ENCODE results near the gene MIS18A.

GRCh38 chr21:32252136-32252535 lies 26.7 kb downstream of the MIS18A start:
- TF ChIP-seq MAX (IDR thresholded peaks at IDR 0.05), result no peak
- TF ChIP-seq YY1 (IDR thresholded peaks at IDR 0.05; ENCODE audit: low read depth), result no peak
- no peak for TF ChIP-seq TCF12 (IDR thresholded peaks at IDR 0.05; ENCODE audit: low read depth)
- no peak for TF ChIP-seq REST (IDR thresholded peaks at IDR 0.05; ENCODE audit: low read depth)
- TF ChIP-seq CEBPB (IDR thresholded peaks at IDR 0.05), result no peak
- TF ChIP-seq EP300 (IDR thresholded peaks at IDR 0.05; ENCODE audit: borderline replicate concordance), result no peak
